PFSK-1 (cell line): ENCODE data around the gene TH.

Experiments
- POLR2AphosphoS5 ChIP-seq: IDR thresholded peaks from 2 replicates; pipeline ENCODE4 v1.6.1; 2012; ENCODE audit warnings: low read depth, mild to moderate bottlenecking, control low read depth, low read length, moderate library complexity
- REST ChIP-seq, 2 experiments: IDR thresholded peaks; 2 replicates each; pipeline versions ENCODE4 v1.6.1 to v1.8.0; 2011 to 2012; ENCODE audit warnings: low read depth in 2 of 2, low read length in 2 of 2, control low read depth in 1 of 2, inconsistent platforms in 1 of 2, mild to moderate bottlenecking in 1 of 2, moderate library complexity in 1 of 2; ENCODE audit not compliant: insufficient read depth in 1 of 2

DNA sequence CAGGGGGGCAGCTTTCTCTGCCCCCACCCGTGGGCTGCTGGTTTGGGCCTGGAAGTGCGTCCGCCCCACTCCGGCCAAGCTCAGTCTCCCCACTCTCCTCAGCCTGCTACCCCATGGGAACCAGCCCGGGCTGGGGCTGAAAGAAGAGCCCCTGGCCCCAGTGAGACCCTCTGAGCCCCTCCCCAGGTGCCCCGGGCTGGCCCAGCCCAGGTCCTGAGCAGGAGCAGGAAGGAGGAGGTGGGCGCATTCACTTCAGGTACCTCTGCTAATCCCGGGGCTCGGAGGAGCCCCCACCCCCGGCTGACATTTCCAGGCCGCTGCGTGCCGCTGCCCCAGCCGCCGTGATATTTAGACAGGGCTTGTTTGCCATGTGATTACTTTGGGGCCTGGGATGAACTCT is 8.7 kb upstream of the TH start:
- TF ChIP-seq POLR2AphosphoS5 (no peak), REST (IDR thresholded peaks at IDR 0.05; ENCODE audit: insufficient read depth in 1 of 2, low read depth in 2 of 2, low read length in 2 of 2) (no peak)
